Measurements from ENCODE around the gene CEMIP2.

The CEMIP2 gene

GRCh38 chr9:71642056-71642455 is 126.3 kb downstream of the CEMIP2 start:
- no peak for DNase-seq (ENCODE audit: low read depth)

DNA sequence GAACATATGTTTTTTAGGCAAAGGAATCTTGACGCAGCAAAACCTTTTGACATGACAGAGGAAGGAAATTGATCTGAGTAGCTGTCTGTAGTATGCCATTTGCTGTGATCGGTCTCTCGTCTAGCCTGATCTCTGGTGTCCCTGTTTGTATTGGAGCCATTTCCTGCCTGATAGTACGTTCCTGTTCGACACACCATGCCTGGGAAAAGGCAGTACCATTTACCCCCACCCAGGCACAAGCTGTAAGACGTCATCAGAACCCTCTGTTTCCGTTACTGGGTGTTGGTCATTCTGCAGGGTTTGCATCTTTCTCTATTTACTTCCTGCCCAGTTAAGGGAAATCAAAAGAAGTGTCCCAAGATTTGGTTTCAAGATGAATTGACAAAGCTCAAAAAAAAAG is 129.7 kb downstream of the CEMIP2 start:
- DNase-seq (ENCODE audit: low read depth) = no peak

GRCh38 chr9:71637926-71638325 is 130.4 kb downstream of the CEMIP2 start:
- DNase-seq (ENCODE audit: low read depth) = no peak

- DNase-seq (ENCODE audit: low read depth) = no peak
These were observed 130.9 kb downstream of the CEMIP2 start for GRCh38 chr9:71637375-71637774.

DNA sequence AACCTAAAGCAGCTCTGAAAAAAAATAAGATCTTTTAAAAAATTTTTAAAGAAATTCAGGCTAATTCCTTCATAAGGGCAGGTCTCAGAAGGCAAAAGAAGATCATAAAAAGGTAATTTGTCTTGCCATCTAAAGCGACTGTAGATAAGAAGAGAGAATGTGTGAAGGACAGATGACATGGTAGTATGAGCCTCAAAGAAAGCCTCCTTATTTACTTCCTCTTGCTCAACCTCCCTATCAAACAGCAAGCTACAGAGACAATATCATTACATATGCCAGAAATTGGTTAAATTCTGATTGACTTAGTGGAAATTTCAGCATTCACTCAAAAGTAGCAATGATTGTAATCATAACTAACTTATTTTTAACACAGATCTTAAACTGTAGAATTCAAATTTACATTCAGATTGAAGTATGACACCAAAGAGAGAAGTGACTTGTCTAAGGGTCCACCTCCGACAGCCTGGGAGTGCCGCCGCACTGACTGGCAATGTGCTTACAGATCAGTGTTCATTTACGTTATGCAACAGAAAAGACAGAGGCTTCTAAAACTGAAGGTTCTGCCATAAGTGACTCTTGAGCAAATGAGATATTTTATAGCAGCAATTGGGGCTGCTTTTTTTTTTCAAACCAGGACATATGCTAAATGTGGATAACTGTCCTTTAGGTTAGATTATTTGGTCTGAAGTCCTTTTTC is 132.0 kb downstream of the CEMIP2 start:
- DNase-seq (ENCODE audit: low read depth) = no peak

DNA sequence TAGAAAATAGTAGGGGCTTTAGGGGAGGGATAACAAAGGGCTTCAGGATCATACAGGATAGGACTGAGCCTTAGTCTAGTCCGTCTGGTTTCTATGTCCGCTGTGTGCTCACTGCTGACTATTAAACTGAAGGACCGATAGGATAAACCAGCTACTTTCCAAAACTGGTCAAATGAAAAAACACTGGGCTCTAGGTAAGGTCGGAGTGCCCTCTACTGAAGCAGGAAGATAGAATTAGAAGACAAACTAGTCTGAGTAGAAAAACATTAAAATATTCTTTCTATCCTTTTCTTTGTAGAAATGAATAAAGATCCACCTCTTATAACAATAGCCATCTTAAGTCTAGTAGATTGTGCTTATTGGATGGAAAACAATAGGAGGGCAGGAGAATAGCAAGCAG is 133.6 kb downstream of the CEMIP2 start:
- DNase-seq (ENCODE audit: low read depth) = no peak
